Measurements from ENCODE around the gene NFATC2IP. TPM values are rescaled to one million over a fixed set of nuclear protein-coding genes. Genes with fewer than 3 reads are reported as not detected.
"Not testable (repeated sequence)": the region's sequence is repeated elsewhere in the genome, so short reads cannot be mapped to it uniquely, and the experiment has no call there.

Gene NFATC2IP
- polyA plus RNA-seq, 10 donors, result 11.8 to 46.9 (median 20.3) TPM

- no peak for DNase-seq
Measured at GRCh38 chr16:28964072-28964471, 13.3 kb downstream of the NFATC2IP start.

DNA sequence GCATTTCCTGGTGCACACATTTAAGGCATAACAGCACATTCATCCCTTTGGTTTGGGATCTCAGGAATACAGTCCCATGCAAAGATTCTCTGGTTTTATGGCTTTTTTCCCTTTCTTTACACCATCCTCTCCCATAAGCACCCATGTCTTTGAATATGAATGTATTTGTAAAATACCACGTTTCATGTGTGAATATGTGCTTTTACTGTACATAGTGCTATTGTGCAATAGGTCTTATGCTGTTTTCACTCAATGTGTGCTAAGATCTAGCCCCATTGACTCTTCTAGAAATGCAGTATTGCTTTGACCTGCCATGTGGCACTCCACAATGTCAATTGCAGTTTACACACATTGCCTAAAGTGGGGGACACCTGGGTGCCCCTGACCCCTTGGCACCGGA is 13.8 kb downstream of the NFATC2IP start:
- DNase-seq, result no peak

GRCh38 chr16:28967156-28967555 is 16.4 kb downstream of the NFATC2IP start:
- DNase-seq, result no peak

- not testable (repeated sequence) for DNase-seq
Measured at GRCh38 chr16:28969696-28970095, 19.0 kb downstream of the NFATC2IP start.

DNA sequence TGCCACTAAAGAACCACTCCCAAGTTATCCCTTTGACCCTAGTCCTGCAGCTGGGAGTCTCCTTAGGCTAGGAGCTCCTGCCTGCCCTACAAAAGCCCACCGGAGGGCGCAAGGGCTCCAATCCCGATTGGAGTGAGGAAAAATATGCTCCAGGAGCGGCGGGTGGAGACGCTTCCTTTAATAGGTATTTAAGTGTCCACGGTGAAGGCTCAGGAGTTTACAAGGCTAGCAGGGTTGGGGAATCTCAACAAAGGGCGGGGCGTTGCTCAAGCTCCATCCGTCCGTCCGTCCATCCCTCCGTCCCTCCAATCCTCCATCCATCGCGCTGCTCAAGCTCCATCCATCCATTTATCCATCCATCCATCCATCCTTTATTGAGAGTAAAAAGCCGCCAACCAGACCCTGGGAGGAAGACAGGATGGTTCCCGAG is 23.3 kb downstream of the NFATC2IP start:
- peak; percentile 55 to 76 (median 61) for DNase-seq

DNA sequence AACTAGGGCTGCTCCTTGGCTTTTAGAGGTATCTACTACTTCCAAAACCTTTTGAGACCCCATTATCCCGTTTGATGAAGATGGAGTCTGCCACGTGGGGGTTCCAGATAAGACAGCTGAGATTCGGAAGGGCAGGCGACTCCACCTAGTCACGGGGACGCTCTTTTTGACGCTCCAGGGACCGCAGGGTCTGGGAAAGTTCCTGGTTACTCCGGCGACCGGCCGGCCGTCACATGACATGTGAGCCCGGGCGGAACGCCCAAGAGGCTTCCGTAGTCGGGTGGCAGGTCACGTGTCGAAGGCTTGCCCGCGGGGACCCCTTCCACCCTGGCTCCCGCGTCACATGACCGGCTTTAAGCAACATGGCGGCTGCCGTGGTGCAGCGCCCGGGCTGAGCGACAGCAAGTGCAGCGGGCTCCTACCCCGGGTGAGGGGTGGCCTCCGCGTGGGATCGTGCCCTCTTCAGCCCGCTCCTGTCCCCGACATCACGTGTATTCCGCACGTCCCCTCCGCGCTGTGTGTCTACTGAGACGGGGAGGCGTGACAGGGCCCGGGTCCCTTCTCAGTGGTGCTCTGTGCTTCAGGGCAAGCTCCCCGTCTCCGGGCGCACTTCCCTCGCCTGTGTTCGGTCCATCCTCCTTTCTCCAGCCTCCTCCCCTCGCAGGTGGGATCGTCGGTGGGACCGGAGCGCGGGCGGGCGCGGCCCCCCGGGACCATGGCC is 23.9 kb downstream of the NFATC2IP start, which contains the start of gene SPNS1:
TSS of gene SPNS1 (plus strand) at position 342 of the 721 bp plus-strand sequence. CDS start at position 716, 374 bp downstream.
- DNase-seq, result peak; percentile 96 to 98 (median 97)

GRCh38 chr16:28975158-28975599 is 24.4 kb downstream of the NFATC2IP start:
- no peak for DNase-seq

- no peak for DNase-seq
Measured at GRCh38 chr16:28977703-28978662, 27.2 kb downstream of the NFATC2IP start.

DNA sequence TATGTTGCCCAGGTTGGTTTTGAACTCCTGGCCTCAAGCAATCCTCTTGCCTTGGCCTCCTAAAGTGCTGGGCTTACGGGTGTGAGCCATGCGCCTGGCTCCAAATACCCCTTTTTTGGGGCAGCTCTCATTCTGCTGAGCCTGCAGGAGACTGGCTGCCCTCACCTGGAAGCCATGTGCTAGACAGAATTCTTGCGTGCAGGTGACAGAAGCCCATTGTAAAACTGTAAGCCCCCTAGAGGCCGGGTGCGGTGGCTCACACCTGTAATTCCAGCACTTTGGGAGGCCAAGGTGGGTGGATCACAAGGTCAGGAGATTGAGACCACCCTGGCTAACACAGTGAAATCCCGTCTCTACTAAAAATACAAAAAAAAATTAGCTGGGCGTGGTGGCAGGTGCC is 29.6 kb downstream of the NFATC2IP start:
- DNase-seq, result not testable (repeated sequence)

- DNase-seq, result no peak
Measured at GRCh38 chr16:28980929-28981328, 30.2 kb downstream of the NFATC2IP start.

GRCh38 chr16:28981517-28981916 is 30.8 kb downstream of the NFATC2IP start:
- no peak for DNase-seq

DNA sequence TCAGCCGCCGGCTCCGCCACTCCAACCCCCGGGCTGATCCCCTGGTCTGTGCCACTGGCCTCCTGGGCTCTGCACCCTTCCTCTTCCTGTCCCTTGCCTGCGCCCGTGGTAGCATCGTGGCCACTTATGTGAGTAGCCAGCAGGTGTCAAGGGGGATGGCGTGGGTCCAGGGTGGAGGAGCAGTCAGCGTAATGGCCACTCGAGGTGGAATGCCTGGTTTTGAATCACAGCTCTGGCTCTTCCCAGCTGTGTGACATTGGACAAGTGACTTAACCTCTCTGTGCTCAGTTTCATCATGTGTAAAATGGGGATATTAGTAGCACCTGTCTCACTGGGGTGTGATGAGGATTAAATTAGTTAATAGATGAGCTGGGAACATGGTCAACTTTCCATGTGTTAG is 31.7 kb downstream of the NFATC2IP start:
- no peak for DNase-seq

DNA sequence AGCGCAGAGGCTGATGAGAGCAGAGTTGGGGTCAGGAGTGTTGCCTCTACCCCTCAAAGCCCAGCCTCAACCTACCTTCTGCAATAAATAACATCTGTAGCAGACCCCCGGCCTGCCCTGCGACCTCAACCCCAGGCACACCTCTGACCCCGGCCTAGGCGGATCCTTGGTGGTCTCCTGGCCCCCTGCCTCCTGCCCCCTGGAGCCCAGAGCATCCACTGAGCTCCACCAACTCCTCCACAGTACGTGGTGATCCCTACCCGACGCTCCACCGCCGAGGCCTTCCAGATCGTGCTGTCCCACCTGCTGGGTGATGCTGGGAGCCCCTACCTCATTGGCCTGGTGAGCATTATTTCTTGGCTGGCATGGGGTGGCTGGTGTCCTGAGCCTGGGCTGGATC is 32.2 kb downstream of the NFATC2IP start:
- no peak for DNase-seq

- DNase-seq, result no peak
Measured at GRCh38 chr16:28983644-28984043, 32.9 kb downstream of the NFATC2IP start.

DNA sequence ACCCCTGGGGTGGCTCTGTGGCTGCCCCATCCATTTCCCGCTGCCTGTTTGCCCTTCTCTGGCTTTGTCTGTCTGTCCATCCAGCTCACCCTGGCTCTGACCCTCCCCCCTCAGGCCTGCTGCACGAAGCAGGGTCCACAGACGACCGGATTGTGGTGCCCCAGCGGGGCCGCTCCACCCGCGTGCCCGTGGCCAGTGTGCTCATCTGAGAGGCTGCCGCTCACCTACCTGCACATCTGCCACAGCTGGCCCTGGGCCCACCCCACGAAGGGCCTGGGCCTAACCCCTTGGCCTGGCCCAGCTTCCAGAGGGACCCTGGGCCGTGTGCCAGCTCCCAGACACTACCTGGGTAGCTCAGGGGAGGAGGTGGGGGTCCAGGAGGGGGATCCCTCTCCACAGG is 33.4 kb downstream of the NFATC2IP start:
- DNase-seq, result no peak

DNA sequence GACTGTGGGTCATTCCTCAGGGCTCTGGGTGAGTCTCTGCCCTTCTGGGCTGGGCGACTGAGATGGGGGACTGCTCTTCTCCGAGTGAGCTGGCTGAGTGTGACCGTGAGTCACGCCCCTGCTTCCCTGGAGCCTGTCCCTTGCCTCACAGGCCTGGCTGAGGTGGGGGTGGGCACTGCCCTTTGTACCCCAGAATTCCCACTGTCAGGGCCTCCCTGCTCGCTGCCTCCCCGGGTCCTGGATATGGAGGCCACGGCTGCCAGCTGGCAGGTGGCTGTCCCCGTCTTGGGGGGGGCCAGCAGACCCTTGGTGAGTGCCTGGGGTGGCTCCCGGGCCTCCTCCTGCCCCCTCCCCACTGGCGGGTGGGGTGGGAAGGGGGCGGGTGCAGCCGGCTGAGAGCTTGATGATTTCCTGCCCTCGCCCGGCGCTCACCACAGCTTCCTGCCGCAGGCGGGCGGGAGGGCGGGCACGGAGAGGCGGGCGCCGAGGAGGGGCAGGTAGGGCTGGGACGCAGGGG is 33.9 kb downstream of the NFATC2IP start, which contains the start of gene LAT:
TSS of gene LAT (plus strand) at position 434 of the 517 bp plus-strand sequence. CDS start 366 bp downstream, outside the sequence.
- no peak for DNase-seq

DNA sequence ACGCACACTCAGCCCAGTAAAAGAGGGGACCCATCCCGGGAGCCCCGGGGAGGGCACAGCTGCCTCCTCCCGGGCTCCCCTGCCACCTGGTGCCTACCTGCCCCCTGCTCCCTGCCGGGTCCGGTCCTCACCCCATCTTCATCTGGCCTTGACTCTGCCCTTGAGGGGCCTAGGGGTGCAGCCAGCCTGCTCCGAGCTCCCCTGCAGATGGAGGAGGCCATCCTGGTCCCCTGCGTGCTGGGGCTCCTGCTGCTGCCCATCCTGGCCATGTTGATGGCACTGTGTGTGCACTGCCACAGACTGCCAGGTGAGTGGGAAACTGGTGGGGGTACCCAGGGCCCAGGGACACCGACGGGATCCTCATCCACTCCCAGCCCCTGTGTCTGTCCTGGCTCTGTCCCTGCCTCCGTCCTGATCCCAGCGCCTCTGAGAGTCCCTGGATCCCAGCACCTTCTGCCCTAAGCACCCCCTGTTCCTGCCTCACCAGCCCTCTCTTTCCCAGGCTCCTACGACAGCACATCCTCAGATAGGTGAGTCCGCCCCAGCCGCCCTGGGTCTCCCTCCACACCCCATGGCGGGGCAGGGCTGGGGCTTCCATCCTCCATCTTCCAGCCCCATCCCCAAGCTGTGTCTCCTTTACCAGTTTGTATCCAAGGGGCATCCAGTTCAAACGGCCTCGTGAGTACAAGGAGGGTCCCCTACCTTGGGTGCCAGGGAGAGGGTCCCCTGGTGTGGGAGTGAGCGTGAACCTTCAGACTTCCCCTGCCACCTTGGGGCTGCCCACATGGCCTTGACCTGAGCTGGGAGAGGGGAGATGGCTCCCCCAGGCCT is 34.7 kb downstream of the NFATC2IP start:
- DNase-seq, result no peak

GRCh38 chr16:28986046-28986445 is 35.3 kb downstream of the NFATC2IP start:
- DNase-seq, result no peak

DNA sequence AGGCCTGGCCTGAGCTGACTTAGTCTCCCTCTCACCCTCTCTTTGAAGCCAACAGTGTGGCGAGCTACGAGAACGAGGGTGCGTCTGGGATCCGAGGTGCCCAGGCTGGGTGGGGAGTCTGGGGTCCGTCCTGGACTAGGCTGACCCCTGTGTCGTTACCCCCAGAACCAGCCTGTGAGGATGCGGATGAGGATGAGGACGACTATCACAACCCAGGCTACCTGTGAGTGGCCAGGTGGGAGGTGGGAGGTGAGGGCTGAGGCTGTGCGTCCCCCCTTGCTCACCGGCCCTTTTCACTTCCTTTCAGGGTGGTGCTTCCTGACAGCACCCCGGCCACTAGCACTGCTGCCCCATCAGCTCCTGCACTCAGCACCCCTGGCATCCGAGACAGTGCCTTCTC is 35.8 kb downstream of the NFATC2IP start:
- DNase-seq, result no peak

GRCh38 chr16:28987170-28987853 is 36.6 kb downstream of the NFATC2IP start:
- DNase-seq, result no peak

- no peak for DNase-seq
Measured at GRCh38 chr16:28989363-28989762, 38.6 kb downstream of the NFATC2IP start.

All from muscle of back (tissue), 11 donors.